M059J (cell line): ENCODE results near the gene NKX2-3. TPM values are rescaled to one million over a fixed set of nuclear protein-coding genes. Genes with fewer than 3 reads are reported as not detected.
A peak's percentile ranks its signal among the peaks of the same experiment; 100 is the strongest.

ENCODE experiments used
- DNase-seq: peaks from one replicate; pipeline ENCODE4 v3.0.0-alpha.2; 2012; ENCODE audit warnings: low read depth
- total RNA-seq: library from RNA; depleted of rRNA; stranded (reverse); fragments of >200 nt; shearing (Covaris generic); gene quantifications from 2 replicates; pipeline ENCODE4 v1.2.3, GENCODE V29; 2014

Gene NKX2-3
- total RNA-seq, 1 experiment from 2014 or later = 0.12 TPM

- no peak for DNase-seq
These were observed 5.8 kb upstream of the NKX2-3 start for GRCh38 chr10:99526861-99527504.

GRCh38 chr10:99527526-99528493 is 4.9 kb upstream of the NKX2-3 start:
- no peak for DNase-seq

- no peak for DNase-seq
These were observed 4.0 kb upstream of the NKX2-3 start for GRCh38 chr10:99528494-99529441.

GRCh38 chr10:99529591-99530107 is 3.1 kb upstream of the NKX2-3 start:
- DNase-seq = no peak

- no peak for DNase-seq
These were observed 2.4 kb upstream of the NKX2-3 start for GRCh38 chr10:99530108-99531025.

GRCh38 chr10:99531026-99531695 is 1.6 kb upstream of the NKX2-3 start:
- DNase-seq = no peak

- DNase-seq = no peak
These were observed 797 bp upstream of the NKX2-3 start for GRCh38 chr10:99531696-99532593.

GRCh38 chr10:99533496-99534449 is 1.0 kb downstream of the NKX2-3 start:
- no peak for DNase-seq

- DNase-seq = no peak
These were observed 1.8 kb downstream of the NKX2-3 start for GRCh38 chr10:99534450-99534938.

- DNase-seq = no peak
These were observed 2.4 kb downstream of the NKX2-3 start for GRCh38 chr10:99534939-99535763.

- DNase-seq = no peak
These were observed 3.1 kb downstream of the NKX2-3 start for GRCh38 chr10:99535764-99536337.

- peak; percentile 49 for DNase-seq
These were observed 3.8 kb downstream of the NKX2-3 start for GRCh38 chr10:99536338-99537085.

GRCh38 chr10:99537086-99537988 is 4.6 kb downstream of the NKX2-3 start:
- DNase-seq = no peak
